CD14-positive monocyte (primary cell): ENCODE data around the gene ZNF710. TPM values are rescaled to one million over a fixed set of nuclear protein-coding genes. Genes with fewer than 3 reads are reported as not detected.

ENCODE experiments used
- DNase-seq, 3 donors: peaks; one replicate each; pipeline ENCODE4 v3.0.0-alpha.2; 2011 to 2022
- H2AFZ ChIP-seq: 2 replicates; pipeline ENCODE4 v1.6.0; 2012; ENCODE audit warnings: mild to moderate bottlenecking, low read depth, low read length, inconsistent platforms; ENCODE audit not compliant: insufficient read depth, poor library complexity, severe bottlenecking
- H3K27ac ChIP-seq, 2 donors: 1 replicate in 1 of 2; 2 replicates in 1 of 2; pipeline ENCODE4 v1.5.1; 2012 to 2013; ENCODE audit warnings: low read length in 2 of 2, control low read depth in 1 of 2, inconsistent platforms in 1 of 2, low read depth in 1 of 2, mild to moderate bottlenecking in 1 of 2
- H3K27me3 ChIP-seq, 2 donors: one replicate each; pipeline versions ENCODE4 v1.6.0 to v1.6.1; 2011 to 2013; ENCODE audit warnings: low read length in 2 of 2; ENCODE audit not compliant: control insufficient read depth in 2 of 2, insufficient read depth in 2 of 2
- H3K36me3 ChIP-seq, 2 donors: replicated peaks in 1 of 2; 1 replicate in 1 of 2; 2 replicates in 1 of 2; pipeline versions ENCODE4 v1.5.1 to v1.6.1; 2012 to 2013; ENCODE audit warnings: low read length in 2 of 2, control low read depth in 1 of 2, inconsistent platforms in 1 of 2, mild to moderate bottlenecking in 1 of 2; ENCODE audit not compliant: insufficient read depth in 2 of 2, control insufficient read depth in 1 of 2
- H3K4me1 ChIP-seq, 2 donors: 1 replicate in 1 of 2; 2 replicates in 1 of 2; pipeline versions ENCODE4 v1.5.1 to v1.6.1; 2012 to 2013; ENCODE audit warnings: low read length in 2 of 2, control low read depth in 1 of 2, inconsistent platforms in 1 of 2, mild to moderate bottlenecking in 1 of 2, moderate library complexity in 1 of 2; ENCODE audit not compliant: insufficient read depth in 2 of 2, control insufficient read depth in 1 of 2
- H3K4me2 ChIP-seq: replicated peaks from 2 replicates; pipeline ENCODE3; 2012; ENCODE audit warnings: low read length, moderate library complexity, mild to moderate bottlenecking; ENCODE audit not compliant: poor library complexity, severe bottlenecking; ENCODE audit errors: extremely low read depth
- H3K4me3 ChIP-seq, 3 experiments: fragments of 200-600 bp in 1 of 3; sonication (generic) in 1 of 3; replicated peaks in 1 of 3; 1 replicate in 2 of 3; 2 replicates in 1 of 3; pipeline ENCODE4 v1.5.1; 2011 to 2013; ENCODE audit warnings: low read length in 3 of 3, mild to moderate bottlenecking in 3 of 3, control low read depth in 2 of 3, low read depth in 2 of 3, inconsistent platforms in 1 of 3, moderate library complexity in 1 of 3
- H3K79me2 ChIP-seq: 2 replicates; pipeline ENCODE4 v1.6.0; 2012; ENCODE audit warnings: mild to moderate bottlenecking, control low read depth, inconsistent platforms, low read length, moderate library complexity; ENCODE audit not compliant: insufficient read depth
- H3K9ac ChIP-seq: 2 replicates; pipeline ENCODE4 v1.6.0; 2017; ENCODE audit warnings: low read length, mild to moderate bottlenecking; ENCODE audit not compliant: insufficient read depth, poor library complexity, severe bottlenecking
- H3K9me3 ChIP-seq, 2 donors: replicated peaks in 1 of 2; 1 replicate in 1 of 2; 2 replicates in 1 of 2; pipeline versions ENCODE4 v1.5.1 to v1.6.1; 2012 to 2013; ENCODE audit warnings: low read length in 2 of 2, control low read depth in 1 of 2; ENCODE audit not compliant: control insufficient read depth in 1 of 2, insufficient read depth in 1 of 2
- H4K20me1 ChIP-seq: 2 replicates; pipeline ENCODE4 v1.6.0; 2012; ENCODE audit warnings: mild to moderate bottlenecking, low read length, control low read depth, moderate library complexity; ENCODE audit not compliant: insufficient read depth
- H3K27ac Mint-ChIP-seq, 7 donors: one replicate each; pipeline ENCODE4 v1.8.0; 2020; ENCODE audit warnings: mild to moderate bottlenecking in 7 of 7, mixed read lengths in 7 of 7, moderate library complexity in 6 of 7, inconsistent platforms in 2 of 7
- H3K27me3 Mint-ChIP-seq, 3 donors: one replicate each; pipeline ENCODE4 v1.8.0; 2021 to 2022; ENCODE audit warnings: low read depth in 3 of 3, mild to moderate bottlenecking in 3 of 3, mixed read lengths in 3 of 3, moderate library complexity in 3 of 3, inconsistent platforms in 1 of 3
- H3K36me3 Mint-ChIP-seq, 2 donors: one replicate each; pipeline ENCODE4 v1.8.0; 2020; ENCODE audit warnings: mixed read lengths in 2 of 2, inconsistent platforms in 1 of 2, mild to moderate bottlenecking in 1 of 2
- H3K4me1 Mint-ChIP-seq: one replicate; pipeline ENCODE4 v1.8.0; 2020; ENCODE audit warnings: mild to moderate bottlenecking, mixed read lengths
- H3K4me3 Mint-ChIP-seq, 2 donors: one replicate each; pipeline ENCODE4 v1.8.0; 2020; ENCODE audit warnings: mild to moderate bottlenecking in 2 of 2, mixed read lengths in 2 of 2, moderate library complexity in 1 of 2
- H3K9me3 Mint-ChIP-seq, 7 donors: one replicate each; pipeline ENCODE4 v1.8.0; 2020 to 2022; ENCODE audit warnings: mixed read lengths in 7 of 7, mild to moderate bottlenecking in 6 of 7, moderate library complexity in 6 of 7, inconsistent platforms in 2 of 7
- CTCF ChIP-seq: fragments of 200-600 bp; IDR thresholded peaks from one replicate; pipeline ENCODE4 v1.8.0; 2022; ENCODE audit warnings: antibody characterized with exemption, mild to moderate bottlenecking
- WGBS: methylation state at CpG from one replicate; pipeline ENCODE4 v1.1.5; 2013; ENCODE audit warnings: missing lambda C conversion rate; ENCODE audit not compliant: insufficient coverage; 5-methylcytosine and 5-hydroxymethylcytosine counted together
- intact Hi-C, 2 donors: fragments of 100-400 bp; cut with micrococcal nuclease; formaldehyde crosslinking; loops; one replicate each; pipeline versions ENCODE4 v1.15.0 to v1.15.1; 2023
- polyA plus RNA-seq, 3 donors: library from polyadenylated mRNA; depleted of rRNA in 1 of 3; unstranded in 2 of 3; stranded (reverse) in 1 of 3; fragments of 300-500 nt in 2 of 3; fragments of >200 nt in 1 of 3; fragmentation: Illumina TruSeq in 2 of 3; gene quantifications; 1 replicate in 2 of 3; 2 replicates in 1 of 3; pipeline ENCODE4 v1.2.3, GENCODE V29; 2012 to 2021

Gene ZNF710
- polyA plus RNA-seq, 3 donors, result 3.4 to 45.6 (median 4.8) TPM

- Mint-ChIP-seq H3K27me3 (peaks cover 0 to 2% (median 2%) of the 10 kb centered on the region in 3 donors), H3K36me3 (peaks cover 18 to 34% of the 10 kb centered on the region in 2 donors), H3K4me3 (peak overlapping the region in 1 of 2 donors; percentile 23), H3K4me1 (peaks cover 94% of the 10 kb centered on the region), H3K9me3 (no peaks in the 10 kb centered on the region), H3K27ac (peak overlapping the region; percentile 93 to 99 (median 98))
- peak overlapping the region; percentile 91 to 97 for H3K27ac ChIP-seq
- no peaks in the 10 kb centered on the region for H3K9me3 ChIP-seq
- peaks cover 0 to under 1% of the 10 kb centered on the region in 2 donors for H3K36me3 ChIP-seq
- intact Hi-C loops, result loop anchor here (5.0 to 10.0 kb wide), 3 partner anchors 35 to 62 kb away; partner anchors contain the start of gene ZNF710 (in 1 of the 2)
- H3K4me2 ChIP-seq, result peak overlapping the region; percentile 41
- no peak overlapping the region for H2AFZ ChIP-seq
- DNase-seq, result peak in 1 of 3 donors; percentile 62
- H3K4me1 ChIP-seq, result peaks cover 88 to 96% of the 10 kb centered on the region in 2 donors
- 88% methylated on average over 8 of the region's 11 CpGs for WGBS
- no peaks in the 10 kb centered on the region for H3K27me3 ChIP-seq
- H3K9ac ChIP-seq, result peak overlapping the region; percentile 6
- TF ChIP-seq CTCF, result no peak
- H3K79me2 ChIP-seq, result peaks cover 81% of the 10 kb centered on the region
- H4K20me1 ChIP-seq, result no peaks in the 10 kb centered on the region
- H3K4me3 ChIP-seq, result peak overlapping the region in 1 of 3 experiments; percentile 39
Observed at GRCh38 chr15:90036806-90037510, 35.8 kb downstream of the ZNF710 start.

DNA sequence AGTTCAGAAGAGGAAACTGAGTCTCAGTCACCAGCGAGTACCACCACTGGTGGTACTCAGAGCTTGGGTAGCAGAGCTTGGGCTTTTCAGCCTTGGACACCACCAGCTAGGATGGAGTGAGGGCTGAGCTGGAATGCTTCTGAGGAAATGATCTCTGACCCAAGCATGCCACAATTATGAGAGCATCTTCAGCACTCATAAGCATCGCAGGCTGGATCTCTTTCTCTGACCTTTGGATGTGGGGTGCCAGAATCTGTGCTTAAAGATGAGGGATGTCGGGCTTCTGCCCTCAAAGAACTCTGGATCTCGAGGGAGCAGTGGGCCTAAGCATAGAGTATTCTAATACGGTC lies 36.4 kb downstream of the ZNF710 start:
- Mint-ChIP-seq H3K36me3 (peaks cover 17 to 34% of the 10 kb centered on the region in 2 donors), H3K27ac (peak overlapping the region; percentile 93 to 99 (median 98)), H3K4me3 (no peak overlapping the region), H3K9me3 (no peaks in the 10 kb centered on the region), H3K27me3 (peaks cover 0 to 2% (median 2%) of the 10 kb centered on the region in 3 donors), H3K4me1 (peaks cover 90% of the 10 kb centered on the region)
- no peak for DNase-seq
- no peak for TF ChIP-seq CTCF
- Histone ChIP-seq H3K9me3 (no peaks in the 10 kb centered on the region), H3K4me1 (peaks cover 83 to 91% of the 10 kb centered on the region in 2 donors), H3K79me2 (peaks cover 81% of the 10 kb centered on the region), H3K27ac (peak overlapping the region; percentile 91 to 97), H2AFZ (no peak overlapping the region), H4K20me1 (no peaks in the 10 kb centered on the region), H3K36me3 (peaks cover 1 to 6% of the 10 kb centered on the region in 2 donors), H3K9ac (no peak overlapping the region), H3K27me3 (no peaks in the 10 kb centered on the region), H3K4me3 (peak overlapping the region in 1 of 3 experiments; percentile 39), H3K4me2 (peak overlapping the region; percentile 1)
- intact Hi-C loops, result loop anchor here (5.0 to 10.0 kb wide), 3 partner anchors 35 to 63 kb away; partner anchors contain the start of gene ZNF710 (in 1 of the 2)
- WGBS, result 100% methylated on average over 5 of the region's 5 CpGs
